Measurements from ENCODE around the gene ENPP7. TPM values are rescaled to one million over a fixed set of nuclear protein-coding genes. Genes with fewer than 3 reads are reported as not detected.

Gene ENPP7, protein sequence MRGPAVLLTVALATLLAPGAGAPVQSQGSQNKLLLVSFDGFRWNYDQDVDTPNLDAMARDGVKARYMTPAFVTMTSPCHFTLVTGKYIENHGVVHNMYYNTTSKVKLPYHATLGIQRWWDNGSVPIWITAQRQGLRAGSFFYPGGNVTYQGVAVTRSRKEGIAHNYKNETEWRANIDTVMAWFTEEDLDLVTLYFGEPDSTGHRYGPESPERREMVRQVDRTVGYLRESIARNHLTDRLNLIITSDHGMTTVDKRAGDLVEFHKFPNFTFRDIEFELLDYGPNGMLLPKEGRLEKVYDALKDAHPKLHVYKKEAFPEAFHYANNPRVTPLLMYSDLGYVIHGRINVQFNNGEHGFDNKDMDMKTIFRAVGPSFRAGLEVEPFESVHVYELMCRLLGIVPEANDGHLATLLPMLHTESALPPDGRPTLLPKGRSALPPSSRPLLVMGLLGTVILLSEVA
- total RNA-seq (2014; rRNA removed; shearing (Covaris generic)) = not detected in 2 replicates
- not detected in 2 replicates for polyA plus RNA-seq (2015; cell fraction: cytosol; rRNA removed)
- polyA plus RNA-seq (2015; cell fraction: nucleus; rRNA removed) = not detected in 2 replicates

DNA sequence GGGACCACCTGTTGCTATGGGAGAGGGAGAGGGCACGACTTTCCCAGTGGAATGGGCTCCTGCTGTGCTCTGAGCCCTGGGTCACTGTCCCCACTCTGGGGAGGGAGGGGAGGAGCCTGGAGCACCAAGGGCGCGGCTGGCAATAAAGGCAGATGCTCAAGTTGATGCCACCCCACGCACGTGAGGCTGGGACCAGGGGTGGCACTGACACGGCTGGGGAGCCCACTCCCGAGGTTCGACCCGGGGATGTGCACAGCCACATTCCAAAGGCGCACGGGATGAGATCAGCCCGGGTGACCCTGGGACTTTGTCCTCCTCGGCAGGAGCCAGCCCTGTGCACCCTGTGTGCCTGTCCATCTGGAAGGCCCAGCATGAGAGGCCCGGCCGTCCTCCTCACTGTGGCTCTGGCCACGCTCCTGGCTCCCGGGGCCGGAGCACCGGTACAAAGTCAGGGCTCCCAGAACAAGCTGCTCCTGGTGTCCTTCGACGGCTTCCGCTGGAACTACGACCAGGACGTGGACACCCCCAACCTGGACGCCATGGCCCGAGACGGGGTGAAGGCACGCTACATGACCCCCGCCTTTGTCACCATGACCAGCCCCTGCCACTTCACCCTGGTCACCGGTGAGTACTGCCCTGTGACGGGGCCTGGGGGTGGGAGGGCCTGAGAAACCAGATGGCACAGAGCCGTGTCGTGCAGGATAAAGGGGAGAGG is at the start of gene ENPP7:
TSS of gene ENPP7 (plus strand) at position 175 of the 715 bp plus-strand sequence. CDS start at position 372, 197 bp downstream.
- DNase-seq (ENCODE audit: low read depth, low spot score) = no peak
- in situ Hi-C loops (cut with HindIII; ENCODE audit: low pct_unique_long_range_greater_than_20kb, low sequenced_read_pairs) = no loop called here

DNA sequence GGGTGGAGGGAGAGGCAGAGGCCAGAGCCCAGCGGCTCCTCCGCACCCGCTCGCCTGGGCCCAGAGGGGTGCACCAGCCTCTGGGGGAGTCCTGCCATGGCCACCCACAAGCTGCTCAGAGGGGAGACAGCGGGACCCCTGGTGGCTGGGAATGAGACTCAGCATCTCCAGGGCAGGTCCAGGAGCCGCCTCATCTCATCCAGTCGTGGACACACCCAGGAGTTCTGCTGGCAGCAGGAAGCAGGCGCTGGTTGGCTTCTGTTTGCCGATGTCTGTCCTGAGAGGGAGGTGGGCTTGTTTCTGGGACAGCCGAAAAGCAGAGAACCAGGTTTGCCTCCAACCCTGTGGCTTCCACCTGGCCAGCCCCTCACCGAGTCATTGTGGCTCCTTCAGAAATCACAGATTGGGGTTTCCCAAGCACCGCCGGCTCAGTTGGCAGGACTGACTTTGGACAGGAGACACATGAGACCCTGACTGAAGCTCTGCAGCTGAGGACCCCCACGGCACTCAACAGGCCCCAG is 49.6 kb upstream of the ENPP7 start:
- DNase-seq (ENCODE audit: low read depth, low spot score) = no peak
- in situ Hi-C loops (cut with HindIII; ENCODE audit: low pct_unique_long_range_greater_than_20kb, low sequenced_read_pairs) = no loop called here

DNA sequence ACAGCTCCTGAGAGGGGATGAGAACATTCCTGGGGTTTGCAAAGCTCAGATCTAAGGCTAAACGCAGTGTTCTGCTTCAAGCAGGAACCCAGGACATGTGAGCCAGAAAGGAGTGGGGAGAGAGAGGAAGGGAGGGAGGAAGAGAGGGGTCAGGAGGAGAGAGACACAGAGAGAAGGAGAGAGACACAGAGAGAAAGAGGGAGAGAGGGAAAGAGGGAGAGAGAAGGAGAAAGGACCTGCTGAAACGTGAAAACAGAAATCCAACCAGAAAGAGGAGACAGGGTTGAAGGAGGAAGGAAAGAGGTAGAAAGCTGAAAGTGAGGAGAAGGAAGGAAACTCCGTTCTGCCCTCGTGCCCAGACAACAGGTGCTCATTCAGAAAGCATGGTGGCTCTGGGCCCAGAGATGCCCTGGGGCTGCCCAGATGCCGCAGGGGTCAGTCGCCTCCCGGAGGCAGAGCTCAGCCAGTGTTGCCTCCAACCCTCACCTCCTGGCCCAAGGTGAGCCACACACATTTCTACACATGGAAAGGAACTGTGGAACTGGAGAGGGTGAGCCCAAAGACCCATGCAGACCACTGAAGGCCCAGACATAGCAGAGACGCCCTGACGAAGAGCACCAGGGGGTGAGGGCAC is 49.0 kb upstream of the ENPP7 start:
- no peak for DNase-seq (ENCODE audit: low read depth, low spot score)
- in situ Hi-C loops (cut with HindIII; ENCODE audit: low pct_unique_long_range_greater_than_20kb, low sequenced_read_pairs) = no loop called here

DNA sequence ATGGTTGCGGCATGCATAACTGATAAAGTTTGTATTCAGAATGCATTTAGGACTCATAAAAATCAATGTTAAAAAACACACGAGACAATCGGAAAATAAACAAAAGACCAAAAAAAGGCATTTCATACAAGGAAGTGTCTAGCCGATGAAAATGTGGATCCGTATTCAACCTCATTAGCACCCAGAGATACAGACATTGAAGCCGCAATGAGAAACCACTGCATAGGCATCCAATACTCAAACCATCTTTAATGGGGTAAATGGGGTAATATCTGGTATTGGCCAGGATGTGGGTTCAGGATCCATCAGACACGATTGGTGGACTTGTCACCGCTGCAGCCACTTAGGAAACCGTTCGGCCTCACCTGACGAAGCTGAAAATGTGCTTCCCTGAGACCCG is 47.4 kb upstream of the ENPP7 start:
- in situ Hi-C loops (cut with HindIII; ENCODE audit: low pct_unique_long_range_greater_than_20kb, low sequenced_read_pairs) = no loop called here

DNA sequence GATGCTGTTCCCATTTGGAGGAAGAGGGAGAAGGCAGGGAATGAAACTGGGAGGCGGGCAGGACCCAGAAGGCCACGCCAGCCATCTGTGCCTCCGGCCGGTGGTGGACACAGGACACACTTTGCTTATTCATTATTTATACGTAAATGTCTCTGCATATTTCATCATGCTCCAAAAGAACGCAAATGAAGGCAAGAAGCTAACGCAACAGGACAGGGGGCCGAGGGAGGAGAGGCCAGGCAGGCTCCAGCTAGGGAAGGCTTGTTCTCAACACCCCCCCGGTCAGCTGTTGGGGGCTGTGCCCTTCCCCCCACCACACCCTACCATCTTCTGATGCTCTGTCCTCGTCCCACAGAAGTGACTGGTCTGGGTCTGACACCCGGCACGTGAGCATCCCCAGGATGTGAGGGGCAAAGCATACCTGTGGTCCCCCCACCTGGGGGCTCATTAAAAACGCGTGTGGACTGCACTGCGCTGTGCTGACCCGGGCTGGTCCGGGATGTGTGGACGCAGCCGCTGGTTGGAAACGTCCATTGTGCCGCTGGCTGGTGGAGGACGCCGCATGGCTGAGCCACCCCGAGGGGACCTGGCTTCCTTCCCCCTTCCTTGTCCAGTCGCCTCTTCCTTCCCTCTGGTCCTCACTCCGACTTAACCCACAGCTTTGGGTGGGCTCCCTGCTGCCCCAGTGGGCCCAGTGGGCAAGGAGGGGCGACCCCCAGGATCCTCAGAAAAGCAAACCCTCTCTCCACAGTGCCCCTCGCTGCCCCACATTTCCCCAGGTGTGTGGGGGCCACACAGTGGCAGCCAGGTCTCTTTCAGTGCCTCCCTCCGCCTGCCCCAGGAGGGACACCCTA is 46.4 kb upstream of the ENPP7 start:
- DNase-seq (ENCODE audit: low read depth, low spot score) = no peak
- in situ Hi-C loops (cut with HindIII; ENCODE audit: low pct_unique_long_range_greater_than_20kb, low sequenced_read_pairs) = no loop called here

More for the DNA sequence above, 47.4 kb upstream of the ENPP7 start:
- DNase-seq (ENCODE audit: low read depth, low spot score) = no peak

DNA sequence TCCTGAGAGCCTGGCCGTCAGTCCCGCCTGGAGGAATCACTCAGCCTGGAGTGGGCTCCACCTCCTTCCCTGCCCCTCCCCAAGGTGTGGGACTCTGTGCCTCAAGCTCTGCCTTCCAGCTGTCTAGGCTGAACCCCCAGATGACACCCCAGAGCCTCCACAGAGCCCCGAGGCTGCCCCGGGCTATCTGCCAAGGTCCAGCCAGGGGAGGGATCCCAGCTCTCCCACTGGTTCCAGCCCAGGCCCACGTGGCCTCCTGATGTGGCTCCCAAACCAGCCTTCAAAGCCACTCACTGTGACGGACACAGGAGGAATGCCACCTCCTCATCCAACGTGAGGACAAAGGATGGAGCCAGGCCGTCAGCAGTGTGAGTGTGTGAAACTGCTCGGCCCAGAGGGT is 45.6 kb upstream of the ENPP7 start:
- no peak for DNase-seq (ENCODE audit: low read depth, low spot score)
- in situ Hi-C loops (cut with HindIII; ENCODE audit: low pct_unique_long_range_greater_than_20kb, low sequenced_read_pairs) = no loop called here

DNA sequence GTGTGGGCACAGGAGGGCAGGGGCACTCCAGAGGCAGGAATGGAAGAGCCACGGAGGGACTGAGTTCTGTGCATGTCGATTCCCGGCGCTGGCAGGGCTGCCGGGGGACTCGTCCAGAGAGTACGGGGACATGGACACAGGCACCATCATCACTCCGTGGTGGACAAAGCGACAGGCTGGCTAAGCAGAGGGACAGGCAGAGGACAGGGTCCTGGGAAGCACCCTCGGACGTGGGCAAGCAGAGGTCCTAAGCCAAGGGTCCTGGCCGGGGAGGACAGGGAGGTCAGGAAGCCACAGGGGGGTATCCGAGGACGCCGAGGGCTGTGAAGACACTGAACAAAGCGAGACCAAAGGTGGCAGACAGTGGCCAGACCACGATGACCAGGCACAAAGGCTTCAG is 44.3 kb upstream of the ENPP7 start:
- in situ Hi-C loops (cut with HindIII; ENCODE audit: low pct_unique_long_range_greater_than_20kb, low sequenced_read_pairs) = no loop called here
- no peak for DNase-seq (ENCODE audit: low read depth, low spot score)

DNA sequence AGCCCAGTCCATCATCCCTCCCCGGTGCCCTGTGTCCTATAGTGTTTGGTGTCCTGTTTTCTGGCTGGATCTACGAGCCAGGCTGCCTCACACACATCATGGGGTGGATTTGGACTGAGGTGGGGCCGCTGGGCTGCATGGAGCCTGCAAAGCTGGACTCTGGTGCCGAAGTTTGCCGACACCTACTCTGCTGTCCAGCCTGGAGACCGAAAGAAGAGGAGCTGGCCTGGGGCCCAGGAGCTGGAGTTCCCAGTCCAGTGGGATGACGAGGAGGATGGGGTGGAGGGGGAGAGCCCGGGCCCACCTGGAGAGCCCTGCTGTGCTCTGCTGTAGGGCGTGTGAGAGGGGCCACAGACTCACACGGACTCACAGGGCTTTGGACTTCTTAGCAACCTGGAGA is 40.3 kb upstream of the ENPP7 start:
- DNase-seq (ENCODE audit: low read depth, low spot score) = no peak
- in situ Hi-C loops (cut with HindIII; ENCODE audit: low pct_unique_long_range_greater_than_20kb, low sequenced_read_pairs) = no loop called here

DNA sequence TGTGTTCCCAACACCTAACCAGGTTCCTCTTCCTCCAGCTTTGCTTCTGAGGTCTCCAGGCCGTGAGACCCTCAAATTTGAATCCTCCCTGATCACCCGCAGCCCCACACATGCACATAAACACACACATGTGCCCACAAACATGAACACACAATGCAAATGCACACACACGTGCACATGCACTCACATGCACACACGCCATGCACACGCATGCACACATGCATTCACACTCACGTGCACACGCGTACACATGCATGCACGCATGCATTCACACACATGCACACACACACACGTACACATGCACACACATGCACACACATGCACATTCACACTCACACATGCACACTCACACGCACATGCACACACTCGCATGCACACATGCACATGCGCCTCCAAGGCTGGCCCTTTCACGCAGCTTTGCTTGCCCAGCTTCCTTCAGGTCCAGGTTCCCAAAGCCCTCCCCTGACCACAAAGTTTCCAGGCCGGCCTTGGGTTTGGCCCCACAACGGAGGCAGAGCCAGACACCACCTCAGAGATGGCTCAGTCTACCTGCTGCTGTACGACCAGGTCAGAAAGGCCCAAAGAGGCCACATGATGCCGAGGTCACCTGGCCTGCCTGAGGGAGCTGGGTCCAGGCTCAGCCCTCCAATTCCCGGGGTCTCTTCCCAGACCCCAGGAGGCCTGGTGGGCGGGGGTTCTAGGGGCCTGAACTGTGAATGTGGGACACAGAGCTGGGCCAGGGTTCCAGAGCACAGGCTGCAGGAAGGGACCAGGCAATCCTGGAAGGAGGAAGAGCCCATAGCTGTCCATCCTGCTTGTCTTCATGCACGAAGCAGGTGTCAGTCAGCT is 39.5 kb upstream of the ENPP7 start:
- in situ Hi-C loops (cut with HindIII; ENCODE audit: low pct_unique_long_range_greater_than_20kb, low sequenced_read_pairs) = no loop called here
- no peak for DNase-seq (ENCODE audit: low read depth, low spot score)

DNA sequence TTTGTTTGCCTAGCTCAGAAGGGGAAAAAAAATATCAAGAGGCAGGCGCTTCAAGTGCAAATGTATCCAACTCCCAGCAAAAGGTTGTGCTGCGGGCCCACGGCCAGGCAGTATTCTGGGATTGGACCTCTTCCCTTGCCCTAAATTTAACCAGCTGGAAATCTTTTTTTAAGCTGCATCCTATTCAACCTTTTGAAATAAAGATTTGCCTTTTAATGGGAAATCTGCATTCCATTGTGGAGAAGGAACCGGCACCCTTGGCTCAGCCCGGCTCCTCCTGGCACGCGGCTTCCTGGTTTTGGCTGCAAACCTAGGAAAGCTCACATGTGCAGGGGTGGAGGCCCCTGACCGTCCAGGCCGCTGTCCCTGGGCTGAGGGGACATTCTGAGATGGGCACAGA is 38.8 kb upstream of the ENPP7 start:
- DNase-seq (ENCODE audit: low read depth, low spot score) = no peak
- in situ Hi-C loops (cut with HindIII; ENCODE audit: low pct_unique_long_range_greater_than_20kb, low sequenced_read_pairs) = no loop called here

DNA sequence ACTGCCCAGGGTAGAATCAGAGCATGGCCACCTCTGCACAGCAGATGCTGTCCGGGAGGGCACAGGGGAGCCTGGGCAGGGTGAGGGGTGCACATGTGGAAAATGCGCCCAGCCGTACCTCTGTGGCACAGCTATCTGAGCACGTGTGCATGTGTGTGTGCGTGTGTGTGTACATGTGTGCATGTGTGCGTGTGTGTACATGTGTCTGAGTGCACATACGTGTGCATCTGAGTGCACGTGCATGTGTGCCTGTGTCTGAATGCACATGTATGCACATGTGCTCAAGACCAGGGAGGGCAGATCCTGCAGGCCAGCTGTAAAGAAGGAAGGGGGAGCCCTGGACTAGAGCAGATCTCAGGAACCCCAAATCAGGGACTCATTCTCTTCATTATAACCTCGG is 37.3 kb upstream of the ENPP7 start:
- DNase-seq (ENCODE audit: low read depth, low spot score) = no peak
- in situ Hi-C loops (cut with HindIII; ENCODE audit: low pct_unique_long_range_greater_than_20kb, low sequenced_read_pairs) = no loop called here

DNA sequence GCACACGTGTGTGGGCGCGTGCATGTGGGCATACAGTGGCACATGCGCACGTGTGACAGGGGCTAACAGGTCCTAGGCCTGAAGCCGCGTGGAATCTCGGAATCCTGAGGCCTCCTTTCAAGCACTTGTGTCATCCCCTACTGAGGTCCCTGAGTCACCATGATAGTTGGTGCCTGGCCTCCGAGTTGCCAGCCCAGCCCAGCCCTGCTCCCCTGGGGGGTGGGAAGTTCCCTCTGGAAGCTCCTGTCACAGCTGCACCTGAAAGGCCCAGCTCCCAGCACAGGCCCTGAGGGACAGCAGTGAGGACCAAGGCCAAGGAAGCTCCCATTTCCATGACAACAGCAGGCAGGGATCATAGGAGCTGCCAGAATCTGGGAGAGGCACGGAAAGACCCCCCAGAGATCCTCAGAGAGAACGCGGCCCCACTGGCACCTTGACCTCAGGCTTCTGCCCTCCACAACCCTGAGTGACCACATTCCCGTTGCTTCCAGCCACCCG is 35.4 kb upstream of the ENPP7 start:
- DNase-seq (ENCODE audit: low read depth, low spot score) = no peak
- in situ Hi-C loops (cut with HindIII; ENCODE audit: low pct_unique_long_range_greater_than_20kb, low sequenced_read_pairs) = no loop called here

DNA sequence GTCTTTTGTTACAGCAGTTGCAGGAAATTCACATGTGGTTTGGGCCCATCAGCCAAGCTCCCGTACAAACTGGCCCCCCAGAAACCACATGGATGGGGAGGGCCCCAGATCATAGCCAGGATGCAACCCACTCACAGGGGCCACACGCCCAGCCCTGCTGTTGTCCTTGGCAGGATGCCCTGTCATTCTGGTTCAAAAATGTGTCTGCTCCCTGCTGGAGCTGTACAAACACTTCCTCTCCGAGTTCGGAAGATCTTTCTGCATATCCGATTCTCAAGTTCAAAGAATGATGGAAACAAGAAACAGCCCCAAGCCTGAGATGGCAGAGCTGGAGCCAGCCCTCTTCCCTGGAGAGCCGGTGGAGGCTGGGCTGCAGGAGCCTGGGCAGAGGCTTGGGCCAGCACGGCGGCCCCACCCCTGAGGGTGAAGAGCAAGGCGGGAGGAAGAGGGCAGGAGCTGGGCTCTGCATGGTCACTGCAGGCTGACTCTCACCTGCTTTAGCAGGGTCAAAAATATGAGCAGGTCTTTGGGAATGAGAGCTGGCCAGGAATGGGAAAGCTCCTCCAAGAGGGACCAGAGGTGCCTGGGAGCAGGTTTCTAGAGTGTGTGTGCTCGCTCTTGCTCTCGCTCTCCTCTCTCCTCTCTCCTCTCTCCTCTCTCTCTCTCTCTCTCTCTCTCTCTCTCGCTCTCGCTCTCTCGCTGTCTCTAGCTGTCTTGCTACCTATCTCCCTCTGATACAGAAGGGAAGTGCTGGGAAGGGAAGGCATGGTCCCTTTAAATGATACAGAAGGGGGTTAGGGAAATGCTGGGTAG is 34.7 kb upstream of the ENPP7 start:
- no peak for DNase-seq (ENCODE audit: low read depth, low spot score)
- in situ Hi-C loops (cut with HindIII; ENCODE audit: low pct_unique_long_range_greater_than_20kb, low sequenced_read_pairs) = no loop called here

DNA sequence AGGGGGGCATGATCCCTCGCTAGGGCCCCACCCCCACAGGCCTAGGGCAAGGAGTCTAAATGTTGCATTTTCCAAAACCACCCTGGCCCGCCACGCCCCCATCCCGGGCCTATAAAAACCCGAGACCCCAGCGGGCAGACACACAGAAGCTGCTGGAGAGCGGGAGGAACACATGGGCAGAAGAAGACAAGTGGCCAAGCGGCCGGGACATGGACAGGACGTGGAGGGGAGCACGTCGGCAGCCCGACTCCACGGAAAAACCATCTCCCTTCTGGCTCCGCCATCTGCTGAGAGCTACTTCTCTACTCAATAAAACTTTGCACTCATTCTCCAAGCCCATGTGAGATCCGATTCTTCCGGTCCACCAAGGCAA is 34.1 kb upstream of the ENPP7 start:
- no peak for DNase-seq (ENCODE audit: low read depth, low spot score)
- in situ Hi-C loops (cut with HindIII; ENCODE audit: low pct_unique_long_range_greater_than_20kb, low sequenced_read_pairs) = no loop called here

DNA sequence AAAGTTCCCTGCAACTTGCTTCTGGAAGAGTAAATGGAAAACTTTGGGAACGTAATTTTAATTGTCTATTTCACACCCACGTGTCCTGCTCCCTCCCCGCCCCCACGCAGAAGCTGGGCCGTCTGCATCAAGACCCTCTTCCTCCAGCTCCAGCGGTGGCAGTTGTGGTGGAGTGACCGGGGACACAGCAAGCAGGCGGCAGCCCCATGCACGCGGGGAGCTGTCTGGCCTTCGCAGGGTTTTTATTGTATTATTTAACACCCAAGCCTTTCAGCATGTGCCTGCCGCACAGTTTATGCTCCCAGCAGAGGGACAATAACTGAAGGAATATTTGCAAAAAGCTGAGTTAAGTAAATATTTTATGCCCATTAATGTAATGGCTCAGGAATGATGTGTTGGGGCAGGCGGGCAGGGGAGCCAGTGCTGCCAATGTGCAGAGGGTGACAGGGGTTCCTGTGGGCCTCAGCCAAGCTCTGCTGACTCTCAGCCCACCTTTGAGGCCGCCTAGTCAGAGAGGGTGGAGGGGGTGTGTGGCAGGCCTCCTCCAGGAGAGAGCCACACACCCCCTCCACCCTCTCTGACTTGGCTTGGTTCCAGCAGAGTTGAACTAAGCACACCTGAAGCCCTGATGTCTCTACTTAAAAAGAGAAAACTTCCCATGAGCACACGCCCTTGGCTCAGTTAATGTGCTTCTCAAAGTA is 32.4 kb upstream of the ENPP7 start:
- no peak for DNase-seq (ENCODE audit: low read depth, low spot score)
- in situ Hi-C loops (cut with HindIII; ENCODE audit: low pct_unique_long_range_greater_than_20kb, low sequenced_read_pairs) = no loop called here
